HG02840 (cell line): ENCODE data around the gene ASXL2.
"Not testable (repeated sequence)": the region's sequence is repeated elsewhere in the genome, so short reads cannot be mapped to it uniquely, and the experiment has no call there.

Source experiments
- ATAC-seq: cut with Tn5 transposase; IDR thresholded peaks from one replicate; pipeline ENCODE4 v1.9.1; 2021; ENCODE audit warnings: mild to moderate bottlenecking, moderate library complexity, moderate number of reproducible peaks; ENCODE audit not compliant: unreplicated experiment, low FRiP score

The ASXL2 gene

GRCh38 chr2:25878361-25879132, at the start of gene ASXL2:
TSS of gene ASXL2 (minus strand) at chr2:25878487. CDS start at chr2:25878222, 265 bp downstream.
- ATAC-seq = peak; percentile 94

- no peak for ATAC-seq
These were observed 48.9 kb upstream of the ASXL2 start for GRCh38 chr2:25926984-25927756.

DNA sequence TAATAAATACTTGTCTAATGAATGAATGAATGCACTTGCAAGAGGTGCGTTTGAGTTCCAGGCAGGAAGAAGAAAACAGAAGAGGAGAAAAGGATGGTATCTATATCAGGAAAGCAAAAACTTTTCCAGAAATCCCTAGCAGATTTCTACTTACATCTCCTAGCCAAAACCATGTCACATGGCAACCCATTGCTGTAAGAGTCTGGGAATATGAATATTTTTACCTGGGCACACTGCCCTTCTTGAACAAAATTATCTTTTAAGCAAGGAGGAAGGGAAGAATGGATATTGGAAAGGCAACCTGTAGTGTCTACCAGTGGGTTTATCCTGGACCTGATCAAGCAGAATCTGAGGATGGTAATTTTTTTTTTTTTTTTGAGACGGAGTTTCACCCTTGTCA, 44.2 kb upstream of the ASXL2 start:
- ATAC-seq = no peak

DNA sequence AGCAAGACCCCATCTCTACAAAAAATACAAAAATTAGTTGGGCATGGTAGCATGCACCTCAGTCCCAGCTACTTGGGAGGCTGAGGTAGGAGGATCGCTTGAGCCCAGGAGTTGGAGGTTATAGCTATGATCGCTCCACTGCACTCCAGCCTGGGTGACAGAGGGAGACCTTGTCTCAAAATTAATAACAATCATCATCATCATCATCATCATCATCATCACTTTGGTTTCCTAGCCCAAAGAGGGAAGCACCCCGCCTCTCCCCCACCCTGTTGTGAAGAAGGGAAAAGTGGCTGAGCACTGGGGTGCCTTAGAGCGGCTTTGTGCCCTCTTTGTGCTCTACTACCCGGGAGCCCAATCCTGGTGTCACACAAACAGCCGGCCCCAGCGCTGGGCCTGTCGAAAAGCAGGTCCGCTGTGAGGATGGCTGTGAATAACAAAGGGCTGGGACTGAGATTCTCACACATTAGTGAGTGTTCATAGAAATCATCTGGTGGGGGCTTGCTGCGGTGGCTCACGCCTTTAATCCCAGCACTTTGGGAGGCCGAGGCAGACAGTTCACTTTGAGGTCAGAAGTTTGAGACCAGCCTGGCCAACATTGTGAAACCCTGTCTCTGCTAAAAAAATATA, 42.6 kb upstream of the ASXL2 start:
- no peak for ATAC-seq

GRCh38 chr2:25920336-25920735, 42.0 kb upstream of the ASXL2 start:
- no peak for ATAC-seq

- no peak for ATAC-seq
These were observed 39.5 kb upstream of the ASXL2 start for GRCh38 chr2:25917832-25918231.

- not testable (repeated sequence) for ATAC-seq
These were observed 39.1 kb upstream of the ASXL2 start for GRCh38 chr2:25917411-25917810.

- not testable (repeated sequence) for ATAC-seq
These were observed 37.9 kb upstream of the ASXL2 start for GRCh38 chr2:25915944-25916772.

GRCh38 chr2:25915411-25915810, 37.1 kb upstream of the ASXL2 start:
- ATAC-seq = not testable (repeated sequence)

GRCh38 chr2:25913696-25913973, 35.3 kb upstream of the ASXL2 start:
- not testable (repeated sequence) for ATAC-seq

- ATAC-seq = no peak
These were observed 34.8 kb upstream of the ASXL2 start for GRCh38 chr2:25912851-25913695.

DNA sequence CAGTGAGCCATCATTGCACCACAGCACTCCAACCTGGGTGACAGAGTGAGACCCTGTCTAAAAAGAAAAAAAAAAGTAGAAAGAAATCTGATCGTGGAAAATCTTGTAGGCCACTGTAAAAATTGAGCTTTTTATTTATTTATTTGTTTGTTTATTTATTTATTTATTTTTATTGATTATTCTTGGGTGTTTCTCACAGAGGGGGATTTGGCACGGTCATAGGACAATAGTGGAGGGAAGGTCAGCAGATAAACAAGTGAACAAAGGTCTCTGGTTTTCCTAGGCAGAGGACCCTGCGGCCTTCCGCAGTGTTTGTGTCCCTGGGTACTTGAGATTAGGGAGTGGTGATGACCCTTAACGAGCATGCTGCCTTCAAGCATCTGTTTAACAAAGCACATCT, 31.3 kb upstream of the ASXL2 start:
- not testable (repeated sequence) for ATAC-seq

GRCh38 chr2:25905126-25905525, 26.8 kb upstream of the ASXL2 start:
- ATAC-seq = no peak

GRCh38 chr2:25903216-25903776, 25.0 kb upstream of the ASXL2 start:
- no peak for ATAC-seq

- no peak for ATAC-seq
These were observed 21.2 kb upstream of the ASXL2 start for GRCh38 chr2:25899404-25899970.

GRCh38 chr2:25897506-25897905, 19.2 kb upstream of the ASXL2 start:
- ATAC-seq = no peak

DNA sequence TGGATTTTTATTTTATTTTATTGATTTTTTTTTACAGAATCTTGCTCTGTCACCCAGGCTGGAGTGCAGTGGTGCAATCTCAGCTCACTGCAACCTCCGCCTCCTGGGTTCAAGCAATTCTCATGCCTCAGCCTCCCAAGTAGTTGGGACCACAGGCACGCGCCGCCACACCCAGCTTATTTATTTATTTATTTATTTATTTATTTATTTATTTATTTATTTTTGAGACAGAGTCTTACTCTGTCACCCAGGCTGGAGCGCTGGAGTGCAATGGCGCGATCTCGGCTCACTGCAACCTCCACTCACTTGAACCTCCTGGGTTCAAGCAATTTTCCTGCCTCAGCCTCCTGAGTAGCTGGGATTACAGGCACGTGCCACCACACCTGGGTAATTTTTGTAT, 18.0 kb upstream of the ASXL2 start:
- ATAC-seq = not testable (repeated sequence)

GRCh38 chr2:25895610-25896009, 17.3 kb upstream of the ASXL2 start:
- ATAC-seq = no peak

GRCh38 chr2:25895018-25895417, 16.7 kb upstream of the ASXL2 start:
- ATAC-seq = no peak
